H1 (cell line): ENCODE results near the gene GALNT13. TPM values are rescaled to one million over a fixed set of nuclear protein-coding genes. Genes with fewer than 3 reads are reported as not detected.

Source experiments
- CTCF ChIA-PET: fragments of 300-600 bp; sonication (Branson Sonifier 250); formaldehyde crosslinking; loops from one replicate; lab custom pipeline; 2021; ENCODE audit not compliant: partially characterized antibody; lab: Charles Lee
- POLR2A ChIA-PET: fragments of 300-600 bp; sonication (Branson Sonifier 250); formaldehyde crosslinking; loops from one replicate; lab custom pipeline; 2021; ENCODE audit warnings: inconsistent platforms; ENCODE audit not compliant: partially characterized antibody; lab: Charles Lee
- DNase-seq, 2 experiments: peaks; one replicate each; pipeline versions ENCODE4 v3.0.0 to v3.0.0-alpha.2; 2010 to 2022; ENCODE audit warnings: low spot score in 2 of 2, low read depth in 1 of 2, mixed read lengths in 1 of 2
- FAIRE-seq: peaks from 2 replicates; lab custom pipeline; 2011; peaks lifted over from hg19 to GRCh38; lab: Jason Lieb, UNC
- H2AFZ ChIP-seq: 2 replicates; pipeline ENCODE4 v1.8.1; 2012; ENCODE audit warnings: low read length, inconsistent platforms
- H2AK5ac ChIP-seq: 2 replicates; pipeline ENCODE4 v1.6.1; 2013; ENCODE audit warnings: low read depth, low read length
- H2BK120ac ChIP-seq: replicated peaks from 2 replicates; pipeline ENCODE3; 2013; ENCODE audit warnings: low read depth, low read length, inconsistent platforms
- H2BK12ac ChIP-seq: 2 replicates; pipeline ENCODE4 v1.6.1; 2013; ENCODE audit warnings: low read depth, low read length
- H2BK15ac ChIP-seq: 2 replicates; pipeline ENCODE4 v1.6.1; 2013; ENCODE audit warnings: low read length
- H2BK20ac ChIP-seq: 2 replicates; pipeline ENCODE4 v1.6.1; 2013; ENCODE audit warnings: low read length
- H2BK5ac ChIP-seq: 2 replicates; pipeline ENCODE4 v1.6.1; 2013; ENCODE audit warnings: low read depth, low read length
- H3K14ac ChIP-seq: 2 replicates; pipeline ENCODE4 v1.6.1; 2013; ENCODE audit warnings: inconsistent platforms; ENCODE audit not compliant: insufficient read length
- H3K18ac ChIP-seq: 2 replicates; pipeline ENCODE4 v1.6.1; 2013; ENCODE audit warnings: low read length; ENCODE audit errors: extremely low read depth
- H3K23ac ChIP-seq: 2 replicates; pipeline ENCODE4 v1.6.1; 2013; ENCODE audit warnings: inconsistent platforms; ENCODE audit not compliant: insufficient read length
- H3K23me2 ChIP-seq: 2 replicates; pipeline ENCODE4 v1.6.1; 2013; ENCODE audit warnings: low read depth, low read length
- H3K27ac ChIP-seq: 2 replicates; pipeline ENCODE4 v1.6.1; 2011; ENCODE audit warnings: low read depth, low read length, inconsistent platforms
- H3K27me3 ChIP-seq, 4 experiments: replicated peaks in 1 of 4; 1 replicate in 1 of 4; 2 replicates in 3 of 4; pipeline versions ENCODE4 v1.6.1 to v1.8.1; 2011 to 2013; ENCODE audit warnings: low read length in 3 of 4, mild to moderate bottlenecking in 3 of 4, inconsistent platforms in 2 of 4, mixed read lengths in 2 of 4, moderate library complexity in 1 of 4; ENCODE audit not compliant: control insufficient read depth in 3 of 4, insufficient read depth in 3 of 4; ENCODE audit errors: extremely low read depth in 1 of 4
- H3K36me3 ChIP-seq, 4 experiments: 2 replicates each; pipeline versions ENCODE4 v1.6.1 to v1.8.1; 2011 to 2013; ENCODE audit warnings: mild to moderate bottlenecking in 4 of 4, low read length in 3 of 4, moderate library complexity in 2 of 4, control low read depth in 1 of 4, inconsistent platforms in 1 of 4; ENCODE audit not compliant: insufficient read depth in 4 of 4, control insufficient read depth in 2 of 4
- H3K4ac ChIP-seq: replicated peaks from 2 replicates; pipeline ENCODE3; 2013; ENCODE audit warnings: low read length, low read depth, mixed read lengths, inconsistent platforms; ENCODE audit not compliant: insufficient read length
- H3K4me1 ChIP-seq, 4 experiments: replicated peaks in 1 of 4; 1 replicate in 1 of 4; 2 replicates in 3 of 4; pipeline versions ENCODE4 v1.6.1 to v1.8.1; 2011 to 2013; ENCODE audit warnings: low read length in 3 of 4, inconsistent platforms in 2 of 4, mixed read lengths in 1 of 4; ENCODE audit not compliant: insufficient read depth in 4 of 4, control insufficient read depth in 3 of 4
- H3K4me2 ChIP-seq, 2 experiments: 2 replicates each; pipeline versions ENCODE4 v1.6.1 to v1.8.1; 2011 to 2013; ENCODE audit warnings: low read depth in 2 of 2, low read length in 2 of 2, control low read depth in 1 of 2, inconsistent platforms in 1 of 2, mild to moderate bottlenecking in 1 of 2; ENCODE audit not compliant: insufficient read depth in 1 of 2
- H3K4me3 ChIP-seq, 4 experiments: fragments of 200-600, 300-600 bp in 1 of 4; sonication (generic), shearing (Covaris generic), sonication (Bioruptor Twin) in 1 of 4; 2 replicates each; pipeline versions ENCODE4 v1.5.1 to v1.8.1; 2011 to 2016; ENCODE audit warnings: low read length in 4 of 4, low read depth in 3 of 4, control low read depth in 2 of 4, inconsistent platforms in 2 of 4, mild to moderate bottlenecking in 2 of 4, mixed read lengths in 1 of 4, moderate library complexity in 1 of 4; ENCODE audit not compliant: insufficient read depth in 2 of 4; ENCODE audit errors: extremely low read depth in 1 of 4
- H3K56ac ChIP-seq: replicated peaks from 2 replicates; pipeline ENCODE3; 2013; ENCODE audit warnings: low read depth, mild to moderate bottlenecking, mixed read lengths, low read length, inconsistent platforms; ENCODE audit not compliant: insufficient read length
- H3K79me1 ChIP-seq: 2 replicates; pipeline ENCODE4 v1.6.1; 2013; ENCODE audit warnings: low read depth, low read length, control low read depth
- H3K79me2 ChIP-seq, 2 experiments: 2 replicates each; pipeline versions ENCODE4 v1.6.1 to v1.8.1; 2012 to 2013; ENCODE audit warnings: low read length in 2 of 2, mild to moderate bottlenecking in 2 of 2, inconsistent platforms in 1 of 2; ENCODE audit not compliant: insufficient read depth in 2 of 2, control insufficient read depth in 1 of 2
- H3K9ac ChIP-seq, 4 experiments: replicated peaks in 1 of 4; 1 replicate in 1 of 4; 2 replicates in 3 of 4; pipeline versions ENCODE4 v1.6.1 to v1.8.1; 2011 to 2013; ENCODE audit warnings: low read depth in 3 of 4, low read length in 3 of 4, control low read depth in 2 of 4, mild to moderate bottlenecking in 2 of 4, moderate library complexity in 2 of 4, inconsistent platforms in 1 of 4; ENCODE audit errors: extremely low read depth in 1 of 4
- H3K9me3 ChIP-seq, 2 experiments: 2 replicates each; pipeline versions ENCODE4 v1.6.1 to v1.8.1; 2012 to 2013; ENCODE audit warnings: mild to moderate bottlenecking in 2 of 2, moderate library complexity in 2 of 2, control low read depth in 1 of 2, inconsistent platforms in 1 of 2, low read depth in 1 of 2, low read length in 1 of 2, mixed read lengths in 1 of 2; ENCODE audit not compliant: insufficient read depth in 2 of 2
- H4K20me1 ChIP-seq, 2 experiments: replicated peaks in 1 of 2; 2 replicates each; pipeline versions ENCODE3 to v1.8.1; 2011 to 2013; ENCODE audit warnings: inconsistent platforms in 2 of 2, low read length in 2 of 2, mild to moderate bottlenecking in 1 of 2; ENCODE audit not compliant: insufficient read depth in 2 of 2, control insufficient read depth in 1 of 2
- H4K5ac ChIP-seq: 2 replicates; pipeline ENCODE4 v1.6.1; 2013; ENCODE audit warnings: low read length, low read depth, mixed read lengths, inconsistent platforms; ENCODE audit not compliant: insufficient read length
- H4K8ac ChIP-seq: 2 replicates; pipeline ENCODE4 v1.8.0; 2013; ENCODE audit warnings: mild to moderate bottlenecking, moderate library complexity, low read length, inconsistent platforms; ENCODE audit not compliant: insufficient read depth; ENCODE audit errors: extremely low read depth
- H4K91ac ChIP-seq: replicated peaks from 2 replicates; pipeline ENCODE3; 2013; ENCODE audit warnings: low read length, mixed read lengths, inconsistent platforms; ENCODE audit not compliant: insufficient read length
- CBX5 ChIP-seq: fragments of 300-800, 300-1000 bp; sonication (generic); IDR thresholded peaks from 2 replicates; pipeline ENCODE4 v1.7.1; 2016; ENCODE audit warnings: antibody characterized with exemption, low read length, low read depth
- CHD2 ChIP-seq: IDR thresholded peaks from 2 replicates; pipeline ENCODE4 v1.6.1; 2012; ENCODE audit warnings: low read length, improper control_type of control experiment
- HDAC2 ChIP-seq, 2 experiments: fragments of 300-600 bp in 1 of 2; sonication (generic) in 1 of 2; IDR thresholded peaks; 2 replicates each; pipeline ENCODE4 v1.6.1; 2011 to 2012; ENCODE audit warnings: low read depth in 2 of 2, low read length in 2 of 2, mild to moderate bottlenecking in 2 of 2, moderate library complexity in 2 of 2, borderline replicate concordance in 1 of 2, inconsistent platforms in 1 of 2
- JUN ChIP-seq: IDR thresholded peaks from 2 replicates; pipeline ENCODE4 v1.6.1; 2011; ENCODE audit warnings: low read depth, mild to moderate bottlenecking, improper control_type of control experiment, low read length
- KDM4A ChIP-seq: IDR thresholded peaks from one replicate; pipeline ENCODE4 v1.7.1; 2012; ENCODE audit warnings: low read depth, mild to moderate bottlenecking, moderate library complexity, low read length, inconsistent platforms; ENCODE audit not compliant: severe bottlenecking
- NANOG ChIP-seq: IDR thresholded peaks from 2 replicates; pipeline ENCODE4 v1.6.1; 2011; ENCODE audit warnings: low read length, low read depth, mild to moderate bottlenecking, inconsistent platforms; ENCODE audit not compliant: insufficient read depth, poor library complexity, severe bottlenecking
- PHF8 ChIP-seq: fragments of 200-600 bp; sonication (generic); conservative IDR thresholded peaks from 2 replicates; pipeline ENCODE4 v1.7.1; 2012; ENCODE audit warnings: low read depth, mild to moderate bottlenecking, inconsistent platforms, low read length, moderate library complexity
- POLR2A ChIP-seq, 2 experiments: IDR thresholded peaks; 1 replicate in 1 of 2; 2 replicates in 1 of 2; pipeline ENCODE4 v1.6.1; 2011; ENCODE audit warnings: low read depth in 2 of 2, low read length in 2 of 2, mild to moderate bottlenecking in 2 of 2; ENCODE audit errors: control extremely low read depth in 1 of 2
- POLR2AphosphoS5 ChIP-seq: IDR thresholded peaks from 2 replicates; pipeline ENCODE4 v1.6.1; 2011; ENCODE audit warnings: low read depth, low read length
- SAP30 ChIP-seq: fragments of 300-600 bp; sonication (generic); IDR thresholded peaks from 2 replicates; pipeline ENCODE4 v1.7.1; 2012; ENCODE audit warnings: low read length, moderate library complexity, mild to moderate bottlenecking, inconsistent platforms; ENCODE audit not compliant: insufficient read depth, insufficient replicate concordance
- SIN3A ChIP-seq, 2 experiments: IDR thresholded peaks in 1 of 2; conservative IDR thresholded peaks in 1 of 2; 2 replicates each; pipeline ENCODE4 v1.6.1; 2011 to 2012; ENCODE audit warnings: low read length in 2 of 2, improper control_type of control experiment in 1 of 2, low read depth in 1 of 2, mild to moderate bottlenecking in 1 of 2
- SIRT6 ChIP-seq: IDR thresholded peaks from one replicate; pipeline ENCODE4 v1.7.1; 2012; ENCODE audit warnings: low read length, inconsistent platforms
- SUZ12 ChIP-seq: fragments of 200-600 bp; sonication (generic); IDR thresholded peaks from 2 replicates; pipeline ENCODE4 v1.6.1; 2012; ENCODE audit warnings: mild to moderate bottlenecking, inconsistent platforms, low read length, moderate library complexity, mixed read lengths
- TAF1 ChIP-seq: IDR thresholded peaks from 2 replicates; pipeline ENCODE4 v1.6.1; 2011; ENCODE audit warnings: mild to moderate bottlenecking, low read depth, low read length
- TEAD4 ChIP-seq: IDR thresholded peaks from 2 replicates; pipeline ENCODE4 v1.6.1; 2012; ENCODE audit warnings: low read depth, low read length, inconsistent platforms, mixed read lengths
- WGBS, 2 experiments: shearing (Covaris generic) in 1 of 2; methylation state at CpG; one replicate each; pipeline versions ENCODE4 v1.1.6 to v1.1.7; 2013 to 2015; ENCODE audit warnings: low lambda C conversion rate in 2 of 2, mixed read lengths in 2 of 2, inconsistent platforms in 1 of 2, low coverage in 1 of 2, missing lambda C conversion rate in 1 of 2; ENCODE audit not compliant: insufficient replicate concordance in 2 of 2, insufficient coverage in 1 of 2, insufficient read length in 1 of 2; ENCODE audit errors: extremely low coverage in 1 of 2, missing lambda C conversion rate in 1 of 2; 5-methylcytosine and 5-hydroxymethylcytosine counted together
- polyA plus RNA-seq, 7 experiments: library from polyadenylated mRNA; depleted of rRNA in 3 of 7; stranded (reverse) in 5 of 7; unstranded in 2 of 7; fragments of >200 nt in 5 of 7; fragments of 200-250 nt in 2 of 7; gene quantifications; 1 replicate in 5 of 7; 2 replicates in 1 of 7; 4 replicates in 1 of 7; pipeline versions ENCODE4 v1.2.1 to v1.2.3, GENCODE V29; 2011 to 2013; ENCODE audit warnings: missing spikeins in 2 of 7, mixed read lengths in 2 of 7
- total RNA-seq: library from RNA; stranded (reverse); fragmentation: NEBNext Ultra II Directional; extraction: Animal tissue kit (Norgen Biotek cat#: 25700); gene quantifications from 2 replicates; pipeline ENCODE4 v1.2.1, GENCODE V29; 2021

The GALNT13 gene
- total and polyA plus RNA-seq, 2 of the 8 experiments (the other 6 are each of a cell fraction or from before 2014, with no cell fraction given): 3.2 to 9.6 TPM

DNA sequence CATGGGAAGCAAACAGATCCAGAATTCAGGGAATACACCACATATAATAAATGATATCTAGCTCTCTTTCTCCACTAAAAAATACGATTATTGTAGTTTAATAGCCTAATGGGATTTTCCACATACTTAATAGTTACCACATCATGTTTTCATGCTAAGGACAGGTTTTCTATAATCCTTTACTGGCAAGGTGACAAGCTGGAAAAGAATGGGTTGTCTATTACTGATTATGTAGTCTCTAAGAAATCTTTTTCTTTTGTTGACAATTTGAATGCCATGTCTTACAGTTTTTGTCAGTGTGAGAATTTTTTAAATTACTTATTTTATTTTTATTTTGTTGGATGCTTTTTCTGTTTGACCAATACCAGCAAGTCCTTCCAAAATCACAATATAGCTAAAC is 177.8 kb downstream of the GALNT13 start:
- Histone ChIP-seq H2BK20ac (no peak overlapping the region), H2AFZ (no peak overlapping the region), H3K79me1 (no peaks in the 10 kb centered on the region), H3K56ac (no peak overlapping the region), H3K9ac (no peak overlapping the region), H4K8ac (no peak overlapping the region), H3K18ac (no peak overlapping the region), H3K23ac (no peak overlapping the region), H3K14ac (no peak overlapping the region), H3K9me3 (no peaks in the 10 kb centered on the region), H3K23me2 (no peaks in the 10 kb centered on the region), H2BK12ac (no peak overlapping the region), H2BK120ac (no peak overlapping the region), H3K27me3 (no peaks in the 10 kb centered on the region), H4K91ac (no peak overlapping the region), H2AK5ac (no peak overlapping the region), H4K20me1 (no peaks in the 10 kb centered on the region), H3K4me1 (no peaks in the 10 kb centered on the region), H3K4ac (no peak overlapping the region), H2BK15ac (no peak overlapping the region), H2BK5ac (no peak overlapping the region), H3K27ac (no peak overlapping the region), H3K36me3 (no peaks in the 10 kb centered on the region), H3K4me3 (no peak overlapping the region), H3K4me2 (no peak overlapping the region), H4K5ac (no peak overlapping the region), H3K79me2 (no peaks in the 10 kb centered on the region)
- no peak for FAIRE-seq
- DNase-seq: no peak
- CTCF ChIA-PET: interaction anchor here (0.7 kb wide), 2 partner anchors 39 to 661 kb away, joined by 3 to 4 read pairs; no protein-coding TSS in a partner anchor
- POLR2A ChIA-PET: no interaction called here
- 79% methylated on average over 1 of the region's 1 CpG; no CpG with 5 or more reads in 1 of the 2 experiments for whole genome bisulfite sequencing, 2 experiments
- no peak for TF ChIP-seq CBX5
- no peak for TF ChIP-seq TAF1
- TF ChIP-seq POLR2AphosphoS5: no peak
- no peak for TF ChIP-seq PHF8
- TF ChIP-seq SIN3A (conservative IDR thresholded peaks at IDR 0.05 in 1 of 2, IDR thresholded peaks at IDR 0.05 in 1 of 2; ENCODE audit: low read depth in 1 of 2, low read length in 2 of 2): no peak
- TF ChIP-seq SUZ12: no peak
- no peak for TF ChIP-seq TEAD4
- no peak for TF ChIP-seq POLR2A (IDR thresholded peaks at IDR 0.05; ENCODE audit: control extremely low read depth in 1 of 2, low read depth in 2 of 2, low read length in 2 of 2)
- no peak for TF ChIP-seq JUN
- TF ChIP-seq CHD2: no peak
- no peak for TF ChIP-seq NANOG
- TF ChIP-seq KDM4A: no peak
- TF ChIP-seq HDAC2 (IDR thresholded peaks at IDR 0.05; ENCODE audit: borderline replicate concordance in 1 of 2, low read depth in 2 of 2, low read length in 2 of 2): no peak
- no peak for TF ChIP-seq SAP30
- no peak for TF ChIP-seq SIRT6
